HepG2 (cell line): ENCODE results near the gene ELP5. TPM values are rescaled to one million over a fixed set of nuclear protein-coding genes. Genes with fewer than 3 reads are reported as not detected.
A peak's percentile ranks its signal among the peaks of the same experiment; 100 is the strongest.

ENCODE experiments used
- ARNTL ChIP-seq: sonication (generic); formaldehyde crosslinking; IDR thresholded peaks from 2 replicates; pipeline ENCODE4 v1.4.0; 2020; ENCODE audit warnings: mild to moderate bottlenecking, missing genetic modification reagents
- ASH2L ChIP-seq: fragments of 300-600, 200-600 bp; sonication (generic); IDR thresholded peaks from 2 replicates; pipeline ENCODE4 v1.7.0; 2017; ENCODE audit warnings: low read depth, mild to moderate bottlenecking, moderate library complexity, mixed read lengths, low read length; ENCODE audit not compliant: insufficient read length
- ATF1 ChIP-seq: IDR thresholded peaks from 2 replicates; pipeline ENCODE4 v1.6.1; 2016; ENCODE audit warnings: mild to moderate bottlenecking, control low read depth
- EP300 ChIP-seq, 3 experiments: sonication (generic) in 1 of 3; formaldehyde crosslinking in 1 of 3; IDR thresholded peaks; 2 replicates each; pipeline versions ENCODE4 v1.5.1 to v1.6.1; 2011 to 2020; ENCODE audit warnings: low read depth in 2 of 3, low read length in 2 of 3, borderline replicate concordance in 1 of 3, improper control_type of control experiment in 1 of 3, mild to moderate bottlenecking in 1 of 3, missing genetic modification reagents in 1 of 3, moderate library complexity in 1 of 3
- HOXD1 ChIP-seq: sonication (generic); formaldehyde crosslinking; IDR thresholded peaks from 2 replicates; pipeline ENCODE4 v1.5.0; 2020; ENCODE audit warnings: missing genetic modification reagents
- IKZF4 ChIP-seq: sonication (generic); formaldehyde crosslinking; IDR thresholded peaks from 2 replicates; pipeline ENCODE4 v1.5.1; 2020; ENCODE audit warnings: borderline replicate concordance, mild to moderate bottlenecking, low read depth, missing genetic modification reagents; ENCODE audit errors: not compliant biosample characterization
- KDM2A ChIP-seq: sonication (generic); formaldehyde crosslinking; IDR thresholded peaks from 2 replicates; pipeline ENCODE4 v1.4.0; 2020; ENCODE audit warnings: low read depth, missing genetic modification reagents, borderline replicate concordance
- PHF20 ChIP-seq: sonication (generic); formaldehyde crosslinking; IDR thresholded peaks from 2 replicates; pipeline ENCODE4 v1.5.0; 2020; ENCODE audit warnings: mild to moderate bottlenecking, missing genetic modification reagents
- RBM39 ChIP-seq: fragments of 200-400 bp; formaldehyde crosslinking; IDR thresholded peaks from one replicate; pipeline ENCODE4 v1.6.1; 2018; ENCODE audit warnings: antibody characterized with exemption, mild to moderate bottlenecking, low read depth, low read length; ENCODE audit not compliant: poor library complexity, severe bottlenecking
- SATB2 ChIP-seq: sonication (generic); formaldehyde crosslinking; IDR thresholded peaks from 2 replicates; pipeline ENCODE4 v1.5.0; 2020; ENCODE audit warnings: missing genetic modification reagents
- TBX2 ChIP-seq: sonication (generic); formaldehyde crosslinking; IDR thresholded peaks from 2 replicates; pipeline ENCODE4 v1.5.0; 2020; ENCODE audit warnings: missing genetic modification reagents, mild to moderate bottlenecking, borderline replicate concordance
- TRIM22 ChIP-seq: fragments of 450-650 bp; IDR thresholded peaks from 2 replicates; pipeline ENCODE4 v1.6.1; 2017
- ZC3H13 ChIP-seq: sonication (generic); formaldehyde crosslinking; IDR thresholded peaks from 2 replicates; pipeline ENCODE4 v1.8.1; 2023; ENCODE audit warnings: mild to moderate bottlenecking, missing genetic modification reagents, moderate library complexity
- ZNF318 ChIP-seq: sonication (generic); formaldehyde crosslinking; IDR thresholded peaks from 2 replicates; pipeline ENCODE4 v1.4.0; 2020; ENCODE audit warnings: mild to moderate bottlenecking, missing genetic modification reagents
- ZNF460 ChIP-seq: sonication (generic); formaldehyde crosslinking; IDR thresholded peaks from 2 replicates; pipeline ENCODE4 v1.5.1; 2020; ENCODE audit warnings: missing genetic modification reagents, mild to moderate bottlenecking, borderline replicate concordance
- polyA plus RNA-seq, 8 experiments: library from polyadenylated mRNA; depleted of rRNA in 3 of 8; stranded (reverse) in 7 of 8; unstranded in 1 of 8; fragments of >200 nt; fragmentation: Illumina TruSeq in 4 of 8; extraction: Trizol in 4 of 8; gene quantifications; 2 replicates each; pipeline versions ENCODE4 v1.2.1 to v1.2.3, GENCODE V29; 2011 to 2016; ENCODE audit warnings: low read depth in 4 of 8, missing spikeins in 1 of 8, mixed read lengths in 1 of 8; ENCODE audit not compliant: insufficient read depth in 1 of 8
- total RNA-seq, 5 experiments: library from RNA; depleted of rRNA; stranded (reverse); fragments of >200 nt; fragmentation: Illumina TruSeq; extraction: Trizol; gene quantifications; 2 replicates each; pipeline ENCODE4 v1.2.3, GENCODE V29; 2016; ENCODE audit warnings: low read depth in 1 of 5
- TF ChIP-seq, protein P1 (sequence below): sonication (generic); formaldehyde crosslinking; IDR thresholded peaks from 2 replicates; pipeline ENCODE4 v1.8.0; 2022; ENCODE audit warnings: mild to moderate bottlenecking, missing genetic modification reagents

ELP5 gene
- total and polyA plus RNA-seq, 2 of the 13 experiments (the other 11 are each of a cell fraction or from before 2014, with no cell fraction given): 67.6 to 69.8 TPM

GRCh38 chr17:7239091-7240027 is 12.7 kb upstream of the ELP5 start, which contains the start of gene PHF23 (continued):
- TF ChIP-seq TBX2 (CRISPR knock-in tag) (no peak; the same call in 1 of the 2 replicates), SATB2 (CRISPR knock-in tag) (no peak), IKZF4 (peak; percentile 21), PHF20 (CRISPR knock-in tag) (0 out of 2 replicates have a peak, but pooled peaks have one; percentile 22), TRIM22 (no peak), ATF1 (peak; percentile 73; the same call in 1 of the 2 replicates), EP300 (IDR thresholded peaks at IDR 0.05; ENCODE audit: low read depth in 2 of 2, low read length in 2 of 2) (0 out of 4 replicates have a peak, but pooled peaks of 1 of the 2 experiments have one; percentile 28), EP300 (CRISPR knock-in tag; IDR thresholded peaks at IDR 0.05; ENCODE audit: borderline replicate concordance) (no peak), ZNF318 (CRISPR knock-in tag) (peak; percentile 72; the same call in 1 of the 2 replicates), ARNTL (CRISPR knock-in tag) (0 out of 2 replicates have a peak, but pooled peaks have one; percentile 26), ZNF460 (CRISPR knock-in tag) (no peak), ZC3H13 (peak; percentile 65; the same call in 1 of the 2 replicates), KDM2A (peak; percentile 79; the same call in 1 of the 2 replicates), ASH2L (peak; percentile 83), RBM39 (peak; percentile 63), HOXD1 (CRISPR knock-in tag) (peak; percentile 15; the same call in 1 of the 2 replicates)
- TF ChIP-seq, protein P1, sequence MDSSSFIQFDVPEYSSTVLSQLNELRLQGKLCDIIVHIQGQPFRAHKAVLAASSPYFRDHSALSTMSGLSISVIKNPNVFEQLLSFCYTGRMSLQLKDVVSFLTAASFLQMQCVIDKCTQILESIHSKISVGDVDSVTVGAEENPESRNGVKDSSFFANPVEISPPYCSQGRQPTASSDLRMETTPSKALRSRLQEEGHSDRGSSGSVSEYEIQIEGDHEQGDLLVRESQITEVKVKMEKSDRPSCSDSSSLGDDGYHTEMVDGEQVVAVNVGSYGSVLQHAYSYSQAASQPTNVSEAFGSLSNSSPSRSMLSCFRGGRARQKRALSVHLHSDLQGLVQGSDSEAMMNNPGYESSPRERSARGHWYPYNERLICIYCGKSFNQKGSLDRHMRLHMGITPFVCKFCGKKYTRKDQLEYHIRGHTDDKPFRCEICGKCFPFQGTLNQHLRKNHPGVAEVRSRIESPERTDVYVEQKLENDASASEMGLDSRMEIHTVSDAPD (CRISPR knock-in tag): no peak
